Hematopoietic multipotent progenitor cell treated with erythropoietin and hydrocortisone succinate and interleukin-3 and kit ligand, for 17 days (in vitro differentiated cells): ENCODE data around the gene NOTCH1.

ENCODE experiments used
- DNase-seq: peaks from one replicate; pipeline ENCODE4 v3.0.0-alpha.2; 2015; ENCODE audit warnings: low spot score

NOTCH1 gene

GRCh38 chr9:136516191-136516654 is 29.6 kb downstream of the NOTCH1 start:
- DNase-seq, result no peak

- no peak for DNase-seq
Measured at GRCh38 chr9:136515276-136515675, 30.6 kb downstream of the NOTCH1 start.

- DNase-seq, result no peak
Measured at GRCh38 chr9:136514022-136514714, 31.7 kb downstream of the NOTCH1 start.

- no peak for DNase-seq
Measured at GRCh38 chr9:136513191-136513590, 32.7 kb downstream of the NOTCH1 start.

- DNase-seq, result no peak
Measured at GRCh38 chr9:136512651-136513071, 33.2 kb downstream of the NOTCH1 start.

GRCh38 chr9:136511670-136512592 is 33.9 kb downstream of the NOTCH1 start:
- DNase-seq, result no peak

- DNase-seq, result no peak
Measured at GRCh38 chr9:136511144-136511669, 34.6 kb downstream of the NOTCH1 start.

- DNase-seq, result no peak
Measured at GRCh38 chr9:136510561-136510960, 35.3 kb downstream of the NOTCH1 start.

- no peak for DNase-seq
Measured at GRCh38 chr9:136509549-136509948, 36.3 kb downstream of the NOTCH1 start.

- no peak for DNase-seq
Measured at GRCh38 chr9:136508729-136509500, 36.9 kb downstream of the NOTCH1 start.

- DNase-seq, result no peak
Measured at GRCh38 chr9:136507992-136508375, 37.9 kb downstream of the NOTCH1 start.

GRCh38 chr9:136507221-136507991 is 38.4 kb downstream of the NOTCH1 start:
- no peak for DNase-seq

GRCh38 chr9:136506425-136506824 is 39.4 kb downstream of the NOTCH1 start:
- DNase-seq, result no peak

GRCh38 chr9:136505406-136506403 is 40.1 kb downstream of the NOTCH1 start:
- no peak for DNase-seq

- no peak for DNase-seq
Measured at GRCh38 chr9:136504512-136505348, 41.1 kb downstream of the NOTCH1 start.

GRCh38 chr9:136502940-136503550 is 42.8 kb downstream of the NOTCH1 start:
- DNase-seq, result no peak

GRCh38 chr9:136502196-136502595 is 43.7 kb downstream of the NOTCH1 start:
- DNase-seq, result no peak

GRCh38 chr9:136501686-136502085 is 44.2 kb downstream of the NOTCH1 start:
- DNase-seq, result no peak
